ENCODE results near the gene AQP12A.
"Not testable (repeated sequence)": the region's sequence is repeated elsewhere in the genome, so short reads cannot be mapped to it uniquely, and the experiment has no call there.

- TF ChIP-seq CTCF, POLR2A (IDR thresholded peaks at IDR 0.05): not testable (repeated sequence)
Measured at GRCh38 chr2:240678909-240679308, 12.8 kb upstream of the AQP12A start.
